Measurements from ENCODE around the gene IRS2. TPM values are rescaled to one million over a fixed set of nuclear protein-coding genes. Genes with fewer than 3 reads are reported as not detected.

The IRS2 gene
- total RNA-seq, 1 donor from 2014 or later = 3.5 TPM

GRCh38 chr13:109790942-109791605, 4.7 kb upstream of the IRS2 start:
- peak; percentile 82 for DNase-seq
- H3K27me3 Mint-ChIP-seq = peaks cover 45% of the 10 kb centered on the region
- H3K36me3 Mint-ChIP-seq (ENCODE audit: low read depth) = no peaks in the 10 kb centered on the region
- H3K4me1 Mint-ChIP-seq = peaks cover 13% of the 10 kb centered on the region
- H3K27ac Mint-ChIP-seq = no peak overlapping the region
- intact Hi-C loops (cut with micrococcal nuclease) = loop anchor here (2.0 to 10.0 kb wide), 4 partner anchors 99 to 830 kb away; no protein-coding TSS in a partner anchor
- no peaks in the 10 kb centered on the region for H3K9me3 Mint-ChIP-seq
- no peak overlapping the region for H3K4me3 Mint-ChIP-seq

GRCh38 chr13:109790086-109790485, 3.7 kb upstream of the IRS2 start:
- H3K4me3 Mint-ChIP-seq = no peak overlapping the region
- intact Hi-C loops (cut with micrococcal nuclease) = loop anchor here (2.0 to 10.0 kb wide), 4 partner anchors 98 to 829 kb away; no protein-coding TSS in a partner anchor
- DNase-seq = no peak
- no peak overlapping the region for H3K27ac Mint-ChIP-seq
- H3K27me3 Mint-ChIP-seq = peaks cover 40% of the 10 kb centered on the region
- peaks cover 13% of the 10 kb centered on the region for H3K4me1 Mint-ChIP-seq
- no peaks in the 10 kb centered on the region for H3K9me3 Mint-ChIP-seq
- no peaks in the 10 kb centered on the region for H3K36me3 Mint-ChIP-seq (ENCODE audit: low read depth)

GRCh38 chr13:109789262-109789661, 2.9 kb upstream of the IRS2 start:
- Mint-ChIP-seq H3K27me3 (peaks cover 38% of the 10 kb centered on the region), H3K9me3 (no peaks in the 10 kb centered on the region), H3K36me3 (ENCODE audit: low read depth) (no peaks in the 10 kb centered on the region), H3K4me3 (no peak overlapping the region), H3K27ac (no peak overlapping the region), H3K4me1 (peaks cover 13% of the 10 kb centered on the region)
- DNase-seq = no peak
- intact Hi-C loops (cut with micrococcal nuclease) = loop anchor here (5.0 kb wide), 3 partner anchors 828 to 1572 kb away; partner anchors contain the start of genes ABHD13, ING1, LIG4 and NAXD

- peak; percentile 61 for DNase-seq
- no peaks in the 10 kb centered on the region for H3K9me3 Mint-ChIP-seq
- peaks cover 34% of the 10 kb centered on the region for H3K27me3 Mint-ChIP-seq
- intact Hi-C loops (cut with micrococcal nuclease) = loop anchor here (5.0 kb wide), 3 partner anchors 829 to 1571 kb away; partner anchors contain the start of genes ABHD13, ING1, LIG4 and NAXD
- no peak overlapping the region for H3K27ac Mint-ChIP-seq
- H3K36me3 Mint-ChIP-seq (ENCODE audit: low read depth) = peaks cover 2% of the 10 kb centered on the region
- peaks cover 13% of the 10 kb centered on the region for H3K4me1 Mint-ChIP-seq
- peak overlapping the region; percentile 7 for H3K4me3 Mint-ChIP-seq
These were observed 2.2 kb upstream of the IRS2 start for GRCh38 chr13:109788372-109789111.

- peak overlapping the region; percentile 64 for H3K27ac Mint-ChIP-seq
- intact Hi-C loops (cut with micrococcal nuclease) = loop anchor here (5.0 kb wide), 3 partner anchors 830 to 1570 kb away; partner anchors contain the start of genes ABHD13, ING1, LIG4 and NAXD
These were observed 962 bp upstream of the IRS2 start for GRCh38 chr13:109787135-109787954.

GRCh38 chr13:109785892-109786450, 412 bp downstream of the IRS2 start:
- Mint-ChIP-seq H3K4me1 (peaks cover 9% of the 10 kb centered on the region), H3K4me3 (peak overlapping the region; percentile 58), H3K27ac (no peak overlapping the region), H3K9me3 (no peaks in the 10 kb centered on the region), H3K27me3 (peaks cover 22% of the 10 kb centered on the region), H3K36me3 (ENCODE audit: low read depth) (peaks cover 8% of the 10 kb centered on the region)
- intact Hi-C loops (cut with micrococcal nuclease) = loop anchor here (1.0 to 5.0 kb wide), 5 partner anchors 352 to 1569 kb away; partner anchors contain the start of genes ABHD13, ING1, LIG4 and NAXD
- no peak for DNase-seq

More at GRCh38 chr13:109787135-109787954, 962 bp upstream of the IRS2 start:
- H3K4me1 Mint-ChIP-seq = peaks cover 10% of the 10 kb centered on the region
- peak; percentile 78 for DNase-seq
- H3K4me3 Mint-ChIP-seq = peak overlapping the region; percentile 82
- H3K36me3 Mint-ChIP-seq (ENCODE audit: low read depth) = peaks cover 3% of the 10 kb centered on the region
- peaks cover 30% of the 10 kb centered on the region for H3K27me3 Mint-ChIP-seq
- H3K9me3 Mint-ChIP-seq = no peaks in the 10 kb centered on the region

GRCh38 chr13:109785141-109785891, 1.1 kb downstream of the IRS2 start:
- Mint-ChIP-seq H3K4me1 (peaks cover 11% of the 10 kb centered on the region), H3K27ac (no peak overlapping the region), H3K9me3 (no peaks in the 10 kb centered on the region), H3K27me3 (peaks cover 19% of the 10 kb centered on the region), H3K4me3 (peak overlapping the region; percentile 61), H3K36me3 (ENCODE audit: low read depth) (peaks cover 8% of the 10 kb centered on the region)
- intact Hi-C loops (cut with micrococcal nuclease) = loop anchor here (5.0 kb wide), 3 partner anchors 832 to 1568 kb away; partner anchors contain the start of genes ABHD13, ING1, LIG4 and NAXD
- DNase-seq = peak; percentile 81

GRCh38 chr13:109784590-109785140, 1.7 kb downstream of the IRS2 start:
- intact Hi-C loops (cut with micrococcal nuclease) = loop anchor here (5.0 kb wide), 3 partner anchors 833 to 1567 kb away; partner anchors contain the start of genes ABHD13, ING1, LIG4 and NAXD
- H3K4me3 Mint-ChIP-seq = peak overlapping the region; percentile 61
- no peak overlapping the region for H3K27ac Mint-ChIP-seq
- no peaks in the 10 kb centered on the region for H3K9me3 Mint-ChIP-seq
- H3K36me3 Mint-ChIP-seq (ENCODE audit: low read depth) = peaks cover 8% of the 10 kb centered on the region
- peak; percentile 92 for DNase-seq
- H3K27me3 Mint-ChIP-seq = peaks cover 14% of the 10 kb centered on the region
- H3K4me1 Mint-ChIP-seq = peaks cover 13% of the 10 kb centered on the region

- H3K9me3 Mint-ChIP-seq = no peaks in the 10 kb centered on the region
- H3K36me3 Mint-ChIP-seq (ENCODE audit: low read depth) = peaks cover 8% of the 10 kb centered on the region
- no peak overlapping the region for H3K27ac Mint-ChIP-seq
- intact Hi-C loops (cut with micrococcal nuclease) = no loop called here
- H3K27me3 Mint-ChIP-seq = peaks cover 9% of the 10 kb centered on the region
- peaks cover 20% of the 10 kb centered on the region for H3K4me1 Mint-ChIP-seq
- no peak overlapping the region for H3K4me3 Mint-ChIP-seq
- peak; percentile 64 for DNase-seq
These were observed 2.4 kb downstream of the IRS2 start for GRCh38 chr13:109783815-109784589.

- peaks cover 23% of the 10 kb centered on the region for H3K4me1 Mint-ChIP-seq
- no peak overlapping the region for H3K4me3 Mint-ChIP-seq
- H3K9me3 Mint-ChIP-seq = no peaks in the 10 kb centered on the region
- H3K27ac Mint-ChIP-seq = no peak overlapping the region
- intact Hi-C loops (cut with micrococcal nuclease) = no loop called here
- H3K36me3 Mint-ChIP-seq (ENCODE audit: low read depth) = peaks cover 8% of the 10 kb centered on the region
- peaks cover 3% of the 10 kb centered on the region for H3K27me3 Mint-ChIP-seq
- peak; percentile 66 for DNase-seq
These were observed 3.0 kb downstream of the IRS2 start for GRCh38 chr13:109783447-109783814.

- peak; percentile 54 for DNase-seq
- Mint-ChIP-seq H3K27ac (peak overlapping the region; percentile 73), H3K36me3 (ENCODE audit: low read depth) (peaks cover 8% of the 10 kb centered on the region), H3K9me3 (no peaks in the 10 kb centered on the region), H3K4me3 (no peak overlapping the region), H3K27me3 (no peaks in the 10 kb centered on the region), H3K4me1 (peaks cover 24% of the 10 kb centered on the region)
- intact Hi-C loops (cut with micrococcal nuclease) = no loop called here
These were observed 3.5 kb downstream of the IRS2 start for GRCh38 chr13:109782823-109783431.
